H1 (cell line): ENCODE measurements around the gene DDX47.

ENCODE experiments used
- ATF2 ChIP-seq: IDR thresholded peaks from 2 replicates; pipeline ENCODE4 v1.6.1; 2012; ENCODE audit warnings: low read length, inconsistent platforms
- BCL11A ChIP-seq, 2 experiments: IDR thresholded peaks; one replicate each; pipeline ENCODE4 v1.6.1; 2011; ENCODE audit warnings: low read depth in 2 of 2, low read length in 2 of 2, mild to moderate bottlenecking in 2 of 2
- CTCF ChIP-seq, 3 experiments: IDR thresholded peaks; 1 replicate in 2 of 3; 2 replicates in 1 of 3; pipeline versions ENCODE4 v1.5.1 to v1.6.1; 2011; ENCODE audit warnings: low read length in 3 of 3, mild to moderate bottlenecking in 3 of 3, inconsistent platforms in 2 of 3, low read depth in 1 of 3, moderate library complexity in 1 of 3; ENCODE audit not compliant: insufficient read depth in 1 of 3; ENCODE audit errors: control extremely low read depth in 1 of 3
- EZH2 ChIP-seq: fragments of 200-600 bp; sonication (generic); IDR thresholded peaks from 2 replicates; pipeline ENCODE4 v1.7.1; 2012; ENCODE audit warnings: low read depth, mild to moderate bottlenecking, moderate library complexity, low read length, inconsistent platforms; ENCODE audit not compliant: severe bottlenecking
- GABPA ChIP-seq: IDR thresholded peaks from 2 replicates; pipeline ENCODE4 v1.6.1; 2011; ENCODE audit warnings: mild to moderate bottlenecking, low read length, moderate library complexity, borderline replicate concordance; ENCODE audit not compliant: insufficient read depth
- HDAC2 ChIP-seq, 2 experiments: fragments of 300-600 bp in 1 of 2; sonication (generic) in 1 of 2; IDR thresholded peaks; 2 replicates each; pipeline ENCODE4 v1.6.1; 2011 to 2012; ENCODE audit warnings: low read depth in 2 of 2, low read length in 2 of 2, mild to moderate bottlenecking in 2 of 2, moderate library complexity in 2 of 2, borderline replicate concordance in 1 of 2, inconsistent platforms in 1 of 2
- PHF8 ChIP-seq: fragments of 200-600 bp; sonication (generic); conservative IDR thresholded peaks from 2 replicates; pipeline ENCODE4 v1.7.1; 2012; ENCODE audit warnings: low read depth, mild to moderate bottlenecking, inconsistent platforms, low read length, moderate library complexity
- POLR2A ChIP-seq, 2 experiments: IDR thresholded peaks; 1 replicate in 1 of 2; 2 replicates in 1 of 2; pipeline ENCODE4 v1.6.1; 2011; ENCODE audit warnings: low read depth in 2 of 2, low read length in 2 of 2, mild to moderate bottlenecking in 2 of 2; ENCODE audit errors: control extremely low read depth in 1 of 2
- RAD21 ChIP-seq, 2 experiments: IDR thresholded peaks in 1 of 2; conservative IDR thresholded peaks in 1 of 2; 2 replicates each; pipeline ENCODE4 v1.6.1; 2011; ENCODE audit warnings: low read depth in 2 of 2, low read length in 2 of 2, improper control_type of control experiment in 1 of 2, inconsistent platforms in 1 of 2, mild to moderate bottlenecking in 1 of 2, moderate library complexity in 1 of 2
- RFX5 ChIP-seq: IDR thresholded peaks from 2 replicates; pipeline ENCODE4 v1.6.1; 2011; ENCODE audit warnings: low read depth, low read length, improper control_type of control experiment, borderline replicate concordance
- TAF1 ChIP-seq: IDR thresholded peaks from 2 replicates; pipeline ENCODE4 v1.6.1; 2011; ENCODE audit warnings: mild to moderate bottlenecking, low read depth, low read length
- TCF12 ChIP-seq: IDR thresholded peaks from 2 replicates; pipeline ENCODE4 v1.6.1; 2011; ENCODE audit warnings: low read depth, mild to moderate bottlenecking, low read length
- TEAD4 ChIP-seq: IDR thresholded peaks from 2 replicates; pipeline ENCODE4 v1.6.1; 2012; ENCODE audit warnings: low read depth, low read length, inconsistent platforms, mixed read lengths
- USF2 ChIP-seq: IDR thresholded peaks from 2 replicates; pipeline ENCODE4 v1.6.1; 2011; ENCODE audit warnings: low read length, improper control_type of control experiment

- TF ChIP-seq BCL11A (IDR thresholded peaks at IDR 0.05; ENCODE audit: low read depth in 2 of 2, low read length in 2 of 2), result no peak
- TF ChIP-seq RAD21 (IDR thresholded peaks at IDR 0.05 in 1 of 2, conservative IDR thresholded peaks at IDR 0.05 in 1 of 2; ENCODE audit: low read depth in 2 of 2, low read length in 2 of 2), result no peak
- TF ChIP-seq POLR2A (IDR thresholded peaks at IDR 0.05; ENCODE audit: control extremely low read depth in 1 of 2, low read depth in 2 of 2, low read length in 2 of 2), result no peak
- no peak for TF ChIP-seq CTCF (IDR thresholded peaks at IDR 0.05; ENCODE audit: control extremely low read depth in 1 of 3, insufficient read depth in 1 of 3, low read depth in 1 of 3, low read length in 3 of 3)
- no peak for TF ChIP-seq PHF8
- TF ChIP-seq TAF1, result no peak
- TF ChIP-seq GABPA, result no peak
- no peak for TF ChIP-seq TCF12
- TF ChIP-seq EZH2, result no peak
- no peak for TF ChIP-seq HDAC2 (IDR thresholded peaks at IDR 0.05; ENCODE audit: borderline replicate concordance in 1 of 2, low read depth in 2 of 2, low read length in 2 of 2)
- no peak for TF ChIP-seq RFX5
- no peak for TF ChIP-seq ATF2
- TF ChIP-seq TEAD4, result no peak
- TF ChIP-seq USF2, result no peak
Observed at GRCh38 chr12:12837813-12838153, 24.6 kb downstream of the DDX47 start.
